NCI-H446 treated with DMSO at 0.1 percent for 48 hours (cell line): ENCODE measurements around the gene GPR18.
"Not testable (repeated sequence)": the region's sequence is repeated elsewhere in the genome, so short reads cannot be mapped to it uniquely, and the experiment has no call there.

Experiments used
- DNase-seq: peaks from one replicate; lab custom pipeline; 2025; lab: John Stamatoyannopoulos, UW

GPR18 gene

DNA sequence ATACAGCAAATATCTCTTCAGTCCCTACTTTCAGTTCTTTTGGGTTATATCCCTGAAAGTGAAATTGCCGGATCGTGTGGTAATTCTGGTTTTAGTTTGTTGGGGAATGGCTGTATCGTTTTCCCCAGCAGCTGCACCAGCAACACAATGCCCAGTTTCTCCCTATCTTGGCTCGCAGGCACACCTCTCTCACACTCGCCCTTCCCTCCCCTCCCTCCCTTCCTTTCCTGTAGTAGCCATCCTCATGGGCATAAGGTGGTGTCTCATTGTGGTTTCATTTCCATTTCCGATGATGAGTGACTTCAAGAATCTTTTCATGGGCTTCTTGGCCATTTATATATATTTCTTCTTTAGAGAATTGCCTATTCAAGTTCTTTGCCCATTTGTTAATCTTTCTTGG is 8.6 kb upstream of the GPR18 start:
- no peak for DNase-seq

DNA sequence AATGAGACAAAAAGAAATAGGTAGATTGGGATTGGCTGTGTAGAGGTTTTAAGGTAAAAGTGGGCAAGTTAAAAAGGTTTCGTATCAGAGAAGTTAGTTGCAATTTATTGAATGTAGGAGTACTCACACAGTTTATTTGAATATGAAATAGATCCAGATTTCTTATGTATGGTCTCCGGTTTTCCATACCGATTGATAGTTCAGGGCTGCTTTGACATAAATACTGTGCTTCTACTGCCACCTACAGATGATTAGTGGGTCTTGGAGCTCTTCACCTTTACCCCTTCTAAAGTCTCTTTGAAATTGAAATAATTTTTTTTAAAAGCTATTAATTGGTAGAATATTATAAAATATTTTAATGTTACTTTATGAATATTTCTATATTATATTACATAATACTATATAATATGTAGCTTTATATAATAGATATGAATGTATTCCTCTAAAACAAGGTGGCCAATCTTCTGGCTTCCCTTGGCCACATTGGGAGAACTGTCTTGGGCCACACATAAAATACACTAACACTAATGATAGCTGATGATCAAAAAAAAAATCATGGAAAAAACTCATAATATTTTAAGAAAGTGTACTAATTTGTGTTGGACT is 7.7 kb upstream of the GPR18 start:
- DNase-seq, result no peak

DNA sequence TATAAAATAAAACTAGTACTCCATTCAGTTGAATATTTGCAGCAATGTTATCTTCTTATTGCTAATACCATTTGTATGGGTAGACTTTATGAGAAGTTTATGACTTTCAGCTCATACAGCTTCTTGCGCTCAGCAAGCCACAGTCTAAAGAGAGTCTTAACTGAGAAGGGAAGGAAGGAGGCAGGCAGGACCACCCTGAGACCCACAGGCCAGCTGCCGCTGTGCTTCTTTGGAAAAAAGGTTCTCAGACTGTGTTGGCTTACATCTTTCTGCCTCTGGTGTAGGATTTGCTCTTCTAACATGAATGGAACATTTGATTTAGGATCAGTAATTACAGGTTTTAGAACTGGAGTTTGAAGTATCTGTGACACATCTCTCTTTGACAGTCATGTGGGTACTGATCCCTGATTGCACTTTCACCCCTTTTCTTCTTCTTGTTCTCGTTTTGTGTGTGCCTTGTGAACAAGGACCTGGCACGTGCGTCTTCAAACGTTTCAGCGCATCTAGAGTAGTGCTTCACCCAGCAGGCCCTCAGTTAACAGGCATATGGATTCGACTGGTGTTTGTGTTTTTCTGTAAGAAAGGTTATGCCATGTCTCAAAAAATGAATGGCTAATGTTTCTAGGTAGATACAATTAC is 7.1 kb upstream of the GPR18 start:
- no peak for DNase-seq

DNA sequence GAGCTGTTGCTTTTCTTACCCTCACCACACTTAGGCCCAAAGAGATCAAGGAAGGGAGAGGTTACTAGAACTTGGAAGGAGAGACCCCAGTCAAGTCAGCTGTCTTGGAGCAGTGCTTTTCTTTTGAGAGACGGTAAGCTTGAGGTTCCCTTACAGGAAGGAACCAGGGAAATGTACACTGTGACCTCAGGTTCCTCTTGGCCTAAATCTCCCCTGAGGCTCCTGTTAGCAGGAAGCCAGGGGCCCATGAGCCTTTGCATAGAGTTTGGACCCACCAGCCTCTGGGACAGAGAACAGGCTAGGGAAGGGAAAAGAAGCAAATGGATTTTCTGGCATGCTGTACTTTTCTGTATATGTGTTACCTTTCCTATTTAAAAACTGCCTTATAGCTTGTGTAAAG is 5.9 kb upstream of the GPR18 start:
- no peak for DNase-seq

DNA sequence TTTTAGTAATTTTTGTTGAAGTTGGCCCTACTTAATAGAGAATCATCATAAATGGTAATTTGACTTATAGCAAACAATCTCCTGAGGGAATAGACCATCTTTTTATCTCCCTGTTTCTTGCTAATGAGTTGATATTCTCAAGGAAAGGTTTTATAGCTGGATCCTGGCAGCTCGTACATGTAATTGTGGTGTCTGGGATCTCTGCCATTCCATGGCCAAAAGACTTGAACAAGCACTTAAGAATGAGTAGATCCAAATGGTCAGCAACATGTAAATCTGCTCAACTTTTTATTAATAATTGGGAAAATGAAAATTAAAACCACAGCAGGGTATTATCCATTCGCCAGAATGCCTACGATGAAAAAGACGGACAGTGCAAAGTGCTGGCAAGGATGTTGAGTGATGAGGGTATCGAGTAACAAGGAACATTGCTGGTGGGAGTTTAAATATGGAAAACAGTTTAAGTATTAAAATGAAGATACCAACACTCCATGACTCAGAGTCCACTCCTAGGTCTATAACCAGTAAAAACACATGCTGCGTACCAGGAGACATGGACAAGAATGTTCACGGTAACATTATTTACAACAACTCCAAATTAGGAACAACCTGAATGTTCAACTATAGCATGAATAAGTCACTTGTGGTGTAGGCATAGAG is 5.1 kb upstream of the GPR18 start:
- DNase-seq, result no peak

DNA sequence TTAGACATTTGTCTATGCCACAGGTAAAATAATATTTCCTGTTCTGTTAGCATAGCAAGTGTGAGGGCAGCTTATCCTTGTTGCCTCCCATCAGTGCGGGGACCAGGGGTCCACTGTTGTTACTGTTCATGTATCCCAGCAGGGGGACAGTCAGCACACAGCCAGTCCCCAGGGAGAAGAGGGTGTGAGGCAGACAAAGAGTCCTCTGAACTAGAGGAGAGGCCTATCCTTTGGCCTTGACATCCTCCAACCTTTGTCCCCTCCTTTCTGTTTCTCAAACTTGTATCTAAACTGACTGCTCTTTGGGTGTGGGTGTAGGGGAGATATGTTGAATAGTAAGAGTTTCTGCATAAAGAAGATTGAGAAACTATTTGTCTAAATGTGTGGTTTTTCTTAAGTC is 2.9 kb upstream of the GPR18 start:
- no peak for DNase-seq

DNA sequence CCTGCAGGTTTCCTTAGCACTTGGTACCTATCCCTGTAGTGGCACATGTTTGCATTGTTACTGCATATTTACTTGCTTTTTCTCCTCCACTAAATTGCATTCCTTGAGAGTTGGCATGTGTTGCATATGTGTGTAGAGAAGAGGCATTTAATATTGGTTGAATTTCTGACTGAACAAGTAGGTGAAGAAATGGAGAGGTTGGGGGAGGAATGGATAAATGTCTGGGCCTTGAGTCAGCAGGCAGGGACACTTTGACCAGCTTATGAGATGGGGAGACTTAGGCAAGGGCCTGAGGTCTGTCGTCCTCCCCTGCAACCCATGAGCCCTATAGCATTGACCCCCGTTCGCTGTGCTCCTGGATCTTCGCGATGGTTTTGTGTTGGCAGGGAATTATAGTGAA is 2.0 kb upstream of the GPR18 start:
- DNase-seq, result no peak

DNA sequence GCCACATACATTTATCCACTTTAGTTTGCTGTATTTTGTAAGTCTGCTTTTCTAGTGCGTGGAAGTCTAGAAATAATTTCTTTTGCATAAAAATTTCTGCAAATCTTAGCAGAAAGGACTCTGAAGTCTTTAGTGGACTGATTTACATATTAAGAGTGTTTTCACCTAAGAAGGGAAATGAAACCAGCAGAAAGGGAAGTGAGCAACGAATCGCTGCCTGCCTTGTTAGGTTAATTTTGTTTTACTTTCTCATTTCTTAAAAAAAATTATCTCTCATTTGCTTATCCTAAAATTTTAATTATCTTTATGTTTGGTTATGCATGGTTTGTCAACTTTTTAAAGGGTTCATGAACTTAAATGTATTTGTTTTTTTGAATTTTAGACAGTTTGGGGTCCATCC is 767 bp upstream of the GPR18 start:
- no peak for DNase-seq

DNA sequence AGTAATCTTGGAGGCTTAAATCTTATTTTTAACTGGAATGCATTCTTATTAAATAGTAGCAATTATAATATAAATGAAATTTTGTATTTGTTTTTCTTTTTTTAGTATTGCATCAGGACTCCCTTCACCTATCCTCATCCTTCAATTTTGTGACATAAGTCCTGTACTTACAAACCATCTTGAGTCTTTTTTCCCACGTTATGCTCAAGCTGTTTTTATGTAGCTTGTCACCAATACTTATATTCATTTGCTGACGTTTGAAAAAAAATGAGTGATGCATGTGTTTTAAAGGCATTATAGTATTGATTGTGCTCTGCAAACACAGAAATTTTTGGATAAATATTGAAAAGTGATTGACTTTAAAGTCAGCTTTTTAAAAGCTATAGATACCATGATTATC is 888 bp downstream of the GPR18 start:
- DNase-seq, result no peak

DNA sequence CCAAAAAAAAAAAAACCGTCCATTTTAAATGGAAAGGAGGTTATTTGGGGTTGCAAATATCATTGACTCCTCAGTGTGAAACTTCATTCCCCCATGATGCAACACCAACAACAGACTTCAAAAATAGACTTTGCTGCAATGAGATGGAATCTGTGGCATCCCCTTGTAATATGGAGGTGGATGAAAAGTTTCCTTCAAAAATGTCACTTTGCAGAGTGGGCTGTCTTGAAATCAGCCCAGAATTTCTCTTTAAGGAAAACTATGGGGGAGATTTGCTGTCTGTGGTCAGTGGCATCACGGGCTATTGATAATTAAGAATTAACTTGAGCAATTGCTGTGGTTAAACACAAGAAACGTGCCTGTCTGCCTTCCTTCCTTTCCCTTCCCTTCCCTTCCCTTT is 1.5 kb downstream of the GPR18 start:
- no peak for DNase-seq

DNA sequence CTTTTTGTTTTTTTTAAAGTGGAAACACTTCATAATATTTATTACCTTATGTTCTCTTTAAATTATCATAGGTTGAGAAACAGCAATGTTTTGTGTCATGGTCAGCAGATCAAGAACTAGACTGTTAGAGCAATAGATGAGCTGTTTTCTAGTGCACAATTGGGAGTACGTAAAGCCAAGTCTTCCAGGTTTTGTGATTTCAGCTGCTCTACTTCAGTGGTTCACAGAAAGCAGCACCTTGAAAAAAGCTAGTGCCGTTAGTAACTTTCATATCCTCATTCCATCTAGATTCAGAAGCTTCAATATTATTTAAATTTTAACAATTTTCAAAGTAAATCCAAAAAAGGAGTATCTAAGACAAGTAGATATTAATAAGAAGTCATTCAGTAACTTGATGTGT is 1.9 kb downstream of the GPR18 start:
- no peak for DNase-seq

DNA sequence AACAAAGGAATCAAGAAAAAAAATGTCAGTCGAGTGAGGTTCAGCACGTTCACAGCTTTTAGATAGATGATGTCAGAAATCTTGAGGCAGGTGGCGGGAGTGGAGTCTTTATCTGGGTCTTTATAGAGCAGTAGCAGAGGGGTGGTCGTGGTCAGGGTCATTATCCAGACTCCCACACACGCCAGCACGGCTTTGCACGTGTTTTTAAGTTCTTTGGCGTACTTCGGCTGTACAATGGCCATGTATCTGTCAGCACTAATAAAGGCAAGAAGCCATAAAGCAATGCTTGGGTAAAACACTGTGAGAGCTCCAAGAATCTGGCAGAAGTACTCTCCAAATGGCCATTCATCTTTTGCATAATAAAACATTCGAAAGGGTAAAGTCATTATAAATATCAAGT is 2.9 kb downstream of the GPR18 start:
- no peak for DNase-seq

DNA sequence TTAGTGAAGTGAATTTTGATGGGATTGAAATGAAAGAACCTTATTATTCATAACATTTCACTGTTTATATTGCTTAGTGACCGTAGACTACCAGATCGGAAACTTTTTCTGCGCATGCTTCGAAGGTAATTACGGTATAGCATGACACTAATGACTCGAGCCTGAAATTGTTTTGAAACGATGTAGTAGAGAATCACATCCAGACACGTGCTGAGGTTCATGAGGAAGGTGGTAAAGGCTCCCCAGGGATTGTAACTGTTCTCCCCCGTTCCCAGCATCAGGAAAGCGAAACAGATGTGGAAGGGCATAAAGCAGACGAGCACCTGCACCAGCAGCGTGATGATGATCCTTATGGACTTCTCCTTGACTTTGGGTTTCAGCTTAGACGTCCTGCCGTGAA is 3.3 kb downstream of the GPR18 start:
- DNase-seq, result no peak

DNA sequence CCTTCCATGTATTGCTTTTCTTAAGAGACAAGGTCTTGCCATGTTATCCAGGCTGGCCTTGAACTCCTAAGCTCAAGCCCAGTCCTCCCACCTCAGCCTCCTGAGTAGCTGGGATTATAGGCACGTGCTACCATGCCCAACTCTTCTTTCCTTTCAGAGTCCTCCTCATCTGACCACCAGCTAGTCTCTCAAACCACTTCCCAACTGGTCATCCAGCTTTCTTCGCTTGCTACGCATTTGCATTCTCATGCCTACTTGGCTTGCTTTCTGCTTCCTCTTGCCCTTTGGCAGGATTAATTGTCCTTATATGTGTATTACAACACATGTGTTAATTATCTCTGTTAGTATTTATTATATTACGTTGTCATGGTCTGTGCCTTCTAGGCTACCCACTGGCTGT is 6.3 kb downstream of the GPR18 start:
- DNase-seq, result no peak

DNA sequence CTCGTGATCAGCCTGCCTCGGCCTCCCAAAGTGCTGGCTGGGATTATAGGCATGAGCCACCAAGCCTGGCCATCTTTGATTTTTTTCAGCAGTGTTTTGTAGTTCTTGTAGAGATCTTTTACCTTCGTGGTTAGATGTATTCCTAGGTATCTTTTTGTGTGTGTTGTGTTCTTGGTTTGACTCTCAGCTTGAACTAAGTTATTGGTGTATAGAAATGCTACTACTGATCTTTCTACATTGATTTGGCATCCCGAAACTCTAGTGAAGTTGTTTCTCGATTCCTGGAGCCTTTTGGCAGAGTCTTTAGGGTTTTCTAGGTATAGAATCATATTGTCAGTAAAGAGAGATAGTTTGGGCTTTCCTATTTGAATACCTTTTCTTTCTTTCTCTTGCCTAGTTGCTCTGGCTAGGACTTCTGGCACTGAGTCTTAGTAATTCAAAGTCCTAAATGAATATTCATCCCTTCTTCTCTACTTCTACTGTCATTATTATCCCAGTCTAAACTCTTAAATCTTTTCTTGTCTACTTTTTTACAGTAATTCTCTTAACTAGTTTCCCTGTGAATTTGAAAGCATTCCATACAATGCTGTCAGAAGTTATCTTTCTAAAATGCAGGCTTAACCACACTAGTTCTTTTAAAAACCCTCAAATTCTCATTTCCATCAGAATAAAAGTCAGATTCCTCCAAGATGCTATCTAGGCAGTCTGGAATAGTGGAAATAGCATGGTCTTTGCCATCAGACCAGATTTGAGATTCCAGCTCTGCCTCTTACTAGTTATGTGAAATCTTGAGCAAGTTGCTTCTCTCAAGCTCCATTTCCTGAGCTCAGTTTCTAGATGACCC is 7.0 kb downstream of the GPR18 start:
- no peak for DNase-seq

DNA sequence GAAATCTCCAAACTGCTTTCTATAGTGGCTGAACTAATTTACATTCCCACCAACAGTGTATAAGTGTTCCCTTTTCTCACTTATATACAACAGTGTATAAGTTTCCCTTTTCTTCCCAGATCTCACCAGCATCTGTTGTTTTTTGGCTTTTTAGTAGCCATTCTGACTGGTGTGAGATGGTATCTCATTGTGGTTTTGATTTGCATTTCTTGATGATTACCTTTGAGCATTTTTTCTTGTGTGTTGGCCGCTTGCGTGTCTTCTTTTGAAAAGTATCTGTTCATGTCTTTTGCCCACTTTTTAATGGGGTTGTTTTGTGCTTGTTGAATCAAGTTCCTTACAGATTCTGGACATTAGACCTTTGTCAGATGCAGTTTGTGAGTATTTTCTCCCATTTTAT is 8.6 kb downstream of the GPR18 start:
- not testable (repeated sequence) for DNase-seq

DNA sequence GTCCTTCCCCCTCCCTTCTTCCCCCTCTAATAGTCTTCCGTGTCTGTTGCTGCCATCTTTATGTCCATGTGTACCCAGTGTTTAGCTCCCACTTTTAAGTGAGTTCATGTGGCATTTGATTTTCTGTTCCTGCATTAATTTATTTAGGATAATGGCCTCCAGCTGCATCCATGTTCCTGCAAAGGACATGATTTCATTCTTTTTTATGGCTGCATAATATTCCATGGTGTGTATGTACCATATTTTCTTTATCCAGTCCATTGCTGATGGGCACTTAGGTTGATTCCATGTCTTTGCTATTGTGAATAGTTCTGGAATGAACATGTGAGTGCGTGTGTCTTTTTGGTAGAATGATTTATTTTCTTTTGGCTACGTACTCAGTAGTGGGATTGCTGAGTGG is 9.0 kb downstream of the GPR18 start:
- DNase-seq, result not testable (repeated sequence)

DNA sequence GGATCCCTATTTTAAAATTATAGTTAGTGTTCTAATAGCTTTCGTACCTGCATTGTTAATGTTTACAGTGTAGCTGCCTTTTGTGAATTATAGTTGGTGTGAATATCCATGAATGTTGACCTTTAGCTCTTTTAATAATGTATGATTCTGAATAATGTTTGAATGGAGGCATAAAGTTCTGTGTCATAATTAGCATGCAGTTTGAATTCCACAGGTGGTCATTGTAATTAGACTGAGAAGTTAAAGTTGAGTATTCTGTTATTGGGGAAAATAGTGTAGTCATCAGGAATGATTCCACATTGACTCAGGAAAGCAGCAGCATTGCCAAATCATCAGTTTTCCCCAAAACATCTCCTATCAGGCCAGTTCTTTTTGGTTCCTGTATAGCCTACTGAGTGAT is 12.1 kb downstream of the GPR18 start:
- DNase-seq, result no peak

DNA sequence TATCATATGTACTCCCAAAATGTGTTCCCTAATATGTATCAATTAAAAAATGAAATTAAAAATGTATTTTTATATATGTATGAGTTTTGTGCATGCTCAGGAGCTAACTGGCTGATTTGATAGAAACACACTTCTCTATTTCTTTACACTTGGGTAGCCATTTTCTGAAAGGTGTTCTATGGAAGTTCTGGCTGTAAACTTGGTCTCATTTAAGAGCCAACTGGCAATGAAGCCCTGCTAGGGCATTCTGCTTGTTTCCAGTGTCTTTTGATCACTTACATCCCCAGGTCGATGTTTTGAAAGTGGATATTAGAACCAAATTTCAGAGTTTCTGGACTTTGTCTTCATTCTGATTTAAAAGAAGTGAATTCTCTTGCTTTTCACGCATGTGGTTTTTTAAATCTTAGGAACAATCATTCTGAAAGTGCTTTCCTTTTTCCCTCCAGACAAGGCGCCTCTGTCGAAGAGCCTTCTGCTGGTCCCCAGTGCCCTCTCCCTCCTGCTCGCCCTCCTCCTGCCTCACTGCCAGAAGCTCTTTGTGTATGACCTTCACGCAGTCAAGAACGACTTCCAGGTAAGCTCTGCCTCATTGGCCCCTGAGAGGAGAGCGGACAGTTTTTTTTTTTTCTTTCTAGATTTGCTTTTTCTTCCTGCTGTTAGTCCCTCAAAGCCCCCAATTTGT is 20.1 kb downstream of the GPR18 start:
- DNase-seq, result no peak

DNA sequence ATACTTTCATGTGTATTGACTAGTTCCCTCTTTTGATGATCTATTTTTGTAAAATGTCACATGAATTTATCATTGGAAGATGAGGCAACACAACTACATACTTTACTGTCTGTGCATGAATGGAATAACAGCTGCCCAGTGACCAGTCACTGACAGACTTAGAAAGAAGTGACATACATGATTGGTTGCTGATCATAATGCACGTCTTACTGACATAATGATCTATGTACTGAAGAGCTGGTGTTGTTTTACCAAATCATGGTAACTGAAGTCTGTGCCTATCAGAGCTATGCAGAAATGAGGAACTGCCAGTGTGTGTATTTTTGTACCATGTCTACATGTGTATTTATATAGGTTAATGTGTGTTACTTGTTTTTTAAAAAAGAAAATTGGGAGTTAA is 26.5 kb downstream of the GPR18 start:
- no peak for DNase-seq

DNA sequence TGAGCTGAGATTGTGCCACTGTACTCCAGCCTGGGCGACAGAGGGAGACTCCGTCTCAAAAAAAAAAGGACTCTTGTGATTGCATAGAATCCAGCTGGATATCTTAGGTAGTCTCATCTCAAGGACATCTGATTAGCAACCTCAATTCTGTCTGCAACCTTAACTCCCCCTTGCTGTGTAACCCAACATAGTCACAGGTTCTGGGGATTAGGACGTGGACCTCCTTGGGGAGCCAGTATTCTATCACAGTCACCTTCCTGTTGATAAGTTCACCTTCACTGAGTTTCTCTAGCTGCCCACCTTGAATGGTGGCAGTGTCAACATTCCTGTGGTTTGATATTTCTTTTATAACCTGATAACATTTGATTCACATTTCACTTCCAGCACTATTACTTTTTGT is 27.2 kb downstream of the GPR18 start:
- DNase-seq, result no peak

DNA sequence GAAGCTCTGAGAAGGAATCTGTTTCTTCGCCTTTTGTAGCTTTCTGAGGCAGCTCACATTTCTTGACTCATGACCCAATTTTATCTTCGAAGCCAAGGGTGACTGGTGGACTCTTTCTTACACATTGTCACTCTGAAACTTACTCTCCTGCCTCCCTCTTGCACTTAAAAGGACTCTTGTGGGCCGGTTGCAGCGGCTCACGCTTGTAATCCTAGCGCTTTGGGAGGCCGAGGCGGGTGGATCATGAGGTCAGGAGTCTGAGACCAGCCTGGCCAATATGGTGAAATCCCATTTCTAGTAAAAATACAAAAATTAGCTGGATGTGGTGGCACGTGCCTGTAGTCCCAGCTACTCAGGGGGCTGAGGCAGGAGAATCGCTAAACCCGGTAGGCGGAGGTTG is 27.6 kb downstream of the GPR18 start:
- not testable (repeated sequence) for DNase-seq
